Stomach smooth muscle (tissue), 2 donors: ENCODE data around the gene FCER2.
"Not testable (repeated sequence)": the region's sequence is repeated elsewhere in the genome, so short reads cannot be mapped to it uniquely, and the experiment has no call there.

Experiments used
- H3K27ac ChIP-seq: one replicate; pipeline ENCODE4 v1.7.0; 2013; ENCODE audit warnings: mild to moderate bottlenecking, low read length, inconsistent platforms
- H3K27me3 ChIP-seq, 2 donors: one replicate each; pipeline ENCODE4 v1.7.0; 2013; ENCODE audit warnings: low read length in 2 of 2; ENCODE audit not compliant: insufficient read depth in 2 of 2, control insufficient read depth in 1 of 2
- H3K36me3 ChIP-seq, 2 donors: one replicate each; pipeline ENCODE4 v1.7.0; 2013; ENCODE audit warnings: low read length in 2 of 2; ENCODE audit not compliant: control insufficient read depth in 2 of 2, insufficient read depth in 2 of 2
- H3K4me1 ChIP-seq: one replicate; pipeline ENCODE4 v1.7.0; 2013; ENCODE audit warnings: low read length; ENCODE audit not compliant: control insufficient read depth, insufficient read depth
- H3K4me3 ChIP-seq, 2 donors: one replicate each; pipeline ENCODE4 v1.7.0; 2013; ENCODE audit warnings: low read length in 2 of 2
- H3K9ac ChIP-seq, 2 donors: one replicate each; pipeline ENCODE4 v1.7.0; 2013; ENCODE audit warnings: low read length in 2 of 2, mild to moderate bottlenecking in 1 of 2
- H3K9me3 ChIP-seq, 2 donors: one replicate each; pipeline ENCODE4 v1.7.0; 2013; ENCODE audit warnings: low read length in 2 of 2; ENCODE audit not compliant: control insufficient read depth in 2 of 2
- donor health status: healthy.
- donor health status: Pancreatic carcinoma.

FCER2 gene

DNA sequence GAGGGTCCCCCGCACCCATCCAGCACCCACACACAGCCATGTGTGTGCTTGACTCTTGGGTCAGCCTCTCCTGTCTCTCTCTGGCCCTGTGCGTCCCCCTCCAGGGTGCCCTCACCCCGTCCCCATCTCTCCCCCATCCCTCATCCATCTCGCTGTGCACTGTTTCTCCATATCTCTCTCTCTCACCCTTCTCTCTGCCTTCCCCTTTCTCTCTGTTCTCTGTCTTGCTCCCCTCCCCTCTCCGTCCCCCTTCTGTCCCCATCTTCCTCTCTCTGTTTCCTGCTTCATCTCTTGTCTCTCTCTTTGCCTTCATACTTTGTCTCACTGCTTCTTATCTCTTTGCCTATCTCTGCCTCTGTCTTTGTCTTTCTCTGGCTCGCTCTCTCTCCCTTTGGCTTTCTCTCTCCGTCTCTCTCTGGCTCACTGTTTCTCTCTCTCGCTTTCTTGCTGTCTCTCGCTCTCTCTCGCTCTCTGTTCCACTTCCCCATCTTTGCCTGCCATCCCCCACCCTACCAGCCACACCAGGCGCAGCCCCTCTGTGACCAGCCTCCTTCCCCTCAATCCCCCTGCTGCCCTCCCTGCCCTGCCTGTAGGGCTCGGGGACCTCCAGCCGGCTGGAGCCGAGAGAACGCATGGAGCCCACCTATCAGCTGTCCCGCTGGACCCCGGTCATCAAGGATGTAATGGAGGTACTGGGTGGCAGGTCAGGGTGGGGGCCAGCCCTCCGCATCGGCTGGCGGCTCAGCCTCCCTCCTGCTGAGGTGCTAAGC, 56.1 kb downstream of the FCER2 start:
- Histone ChIP-seq H3K4me3 (no peak overlapping the region), H3K27ac (no peak overlapping the region), H3K27me3 (peaks cover 10 to 18% of the 10 kb centered on the region in 2 donors), H3K9me3 (no peaks in the 10 kb centered on the region), H3K9ac (no peak overlapping the region), H3K4me1 (no peaks in the 10 kb centered on the region), H3K36me3 (no peaks in the 10 kb centered on the region)

DNA sequence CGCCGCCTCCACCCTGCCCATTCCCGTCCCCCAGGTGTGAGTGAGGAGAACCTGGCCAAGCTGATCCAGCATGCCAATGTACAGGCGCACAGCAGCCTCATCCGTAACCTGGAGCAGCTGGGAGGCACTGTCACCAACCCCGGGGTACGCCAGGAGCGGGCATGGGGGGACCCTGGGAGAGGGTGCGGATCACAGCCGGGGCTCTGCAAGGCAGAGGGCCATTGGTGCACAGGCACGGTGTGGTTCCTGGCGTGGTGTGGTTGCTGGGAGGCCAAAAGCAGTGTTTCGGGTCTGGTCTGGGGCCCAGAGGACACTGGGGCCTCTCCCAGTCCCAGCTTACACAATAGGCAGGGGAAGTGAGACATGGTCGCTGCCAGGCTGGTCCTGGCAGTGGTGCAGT, 56.8 kb downstream of the FCER2 start:
- H3K27me3 ChIP-seq = peaks cover 5 to 15% of the 10 kb centered on the region in 2 donors
- no peaks in the 10 kb centered on the region for H3K9me3 ChIP-seq
- no peak overlapping the region for H3K27ac ChIP-seq
- no peaks in the 10 kb centered on the region for H3K4me1 ChIP-seq
- H3K36me3 ChIP-seq = no peaks in the 10 kb centered on the region
- no peak overlapping the region for H3K9ac ChIP-seq
- no peak overlapping the region for H3K4me3 ChIP-seq

DNA sequence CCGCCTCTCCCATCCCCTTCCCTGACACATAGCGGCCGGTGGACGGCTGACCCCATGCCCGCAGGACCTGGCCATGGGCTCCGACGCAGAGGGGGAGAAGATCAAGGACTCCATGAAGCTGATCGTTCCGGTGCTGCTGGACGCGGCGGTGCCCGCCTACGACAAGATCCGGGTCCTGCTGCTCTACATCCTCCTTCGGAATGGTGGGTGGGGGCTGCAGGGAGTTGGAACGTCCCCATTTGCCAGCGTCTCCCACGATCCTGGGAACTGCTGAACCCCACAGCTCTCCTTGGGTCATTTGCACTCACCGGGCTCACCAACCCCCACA, 57.4 kb downstream of the FCER2 start:
- no peak overlapping the region for H3K4me3 ChIP-seq
- no peaks in the 10 kb centered on the region for H3K9me3 ChIP-seq
- peaks cover 5 to 19% of the 10 kb centered on the region in 2 donors for H3K27me3 ChIP-seq
- no peaks in the 10 kb centered on the region for H3K4me1 ChIP-seq
- no peaks in the 10 kb centered on the region for H3K36me3 ChIP-seq
- H3K27ac ChIP-seq = no peak overlapping the region
- H3K9ac ChIP-seq = no peak overlapping the region

DNA sequence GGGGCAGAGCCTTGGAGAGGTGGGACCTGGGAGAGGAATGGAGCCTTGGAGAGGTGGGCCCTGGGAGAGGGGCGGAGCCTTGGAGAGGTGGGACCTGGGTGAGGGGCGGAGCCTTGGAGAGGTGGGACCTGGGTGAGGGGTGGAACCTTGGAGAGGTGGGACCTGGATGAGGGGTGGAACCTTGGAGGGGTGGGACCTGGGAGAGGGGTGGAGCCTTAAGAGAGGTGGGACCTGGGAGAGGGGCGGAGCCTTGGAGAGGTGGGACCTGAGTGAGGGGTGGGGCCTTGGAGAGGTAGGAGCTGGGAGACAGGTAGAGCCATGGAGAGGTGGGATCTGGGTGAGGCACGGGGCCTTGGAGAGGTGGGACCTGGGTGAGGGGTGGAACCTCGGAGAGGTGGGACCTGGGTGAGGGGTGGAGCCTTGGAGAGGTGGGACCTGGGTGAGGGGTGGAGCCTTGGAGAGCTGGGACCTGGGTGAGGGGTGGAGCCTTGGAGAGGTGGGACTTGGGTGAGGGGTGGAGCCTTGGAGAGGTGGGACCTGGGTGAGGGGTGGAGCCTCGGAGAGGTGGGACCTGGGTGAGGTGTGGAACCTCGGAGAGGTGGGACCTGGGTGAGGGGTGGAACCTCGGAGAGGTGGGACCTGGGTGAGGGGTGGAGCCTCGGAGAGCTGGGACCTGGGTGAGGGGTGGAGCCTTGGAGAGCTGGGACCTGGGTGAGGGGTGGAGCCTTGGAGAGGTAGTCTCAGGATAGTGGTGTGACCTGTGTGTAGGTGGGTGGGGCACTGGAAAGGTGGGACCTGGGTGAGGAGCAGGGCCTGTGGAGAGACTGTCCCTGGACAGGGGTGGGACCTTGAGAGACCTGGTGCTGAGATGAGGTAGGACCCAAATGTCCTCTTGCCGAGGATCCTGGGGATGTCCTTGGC, 58.0 kb downstream of the FCER2 start:
- H3K27me3 ChIP-seq = peaks cover 9 to 21% of the 10 kb centered on the region in 2 donors
- H3K9me3 ChIP-seq, H3K27ac ChIP-seq, H3K9ac ChIP-seq, H3K4me1 ChIP-seq, H3K4me3 ChIP-seq, H3K36me3 ChIP-seq: not testable (repeated sequence)

DNA sequence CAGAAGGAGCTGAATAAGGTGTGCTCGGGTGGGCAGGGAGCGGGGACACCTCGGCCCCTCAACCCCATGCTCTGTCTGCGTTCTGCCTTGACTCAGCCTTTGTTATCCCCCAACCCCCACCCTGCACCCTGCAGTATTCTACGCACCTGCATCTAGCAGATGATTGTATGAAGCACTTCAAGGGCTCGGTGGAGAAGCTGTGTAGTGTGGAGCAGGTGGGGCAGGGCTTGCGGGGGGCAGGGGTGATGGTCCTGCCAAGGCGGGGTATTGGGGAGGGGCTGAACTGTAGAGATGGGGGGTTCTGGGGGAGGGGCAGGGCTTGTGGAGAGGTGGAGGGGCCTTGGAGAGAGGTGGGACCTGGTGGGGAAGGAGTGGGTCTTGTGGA, 58.9 kb downstream of the FCER2 start:
- Histone ChIP-seq H3K27ac (no peak overlapping the region), H3K4me1 (no peaks in the 10 kb centered on the region), H3K36me3 (no peaks in the 10 kb centered on the region), H3K27me3 (peaks cover 16 to 23% of the 10 kb centered on the region in 2 donors), H3K4me3 (no peak overlapping the region), H3K9ac (no peak overlapping the region), H3K9me3 (no peaks in the 10 kb centered on the region)

DNA sequence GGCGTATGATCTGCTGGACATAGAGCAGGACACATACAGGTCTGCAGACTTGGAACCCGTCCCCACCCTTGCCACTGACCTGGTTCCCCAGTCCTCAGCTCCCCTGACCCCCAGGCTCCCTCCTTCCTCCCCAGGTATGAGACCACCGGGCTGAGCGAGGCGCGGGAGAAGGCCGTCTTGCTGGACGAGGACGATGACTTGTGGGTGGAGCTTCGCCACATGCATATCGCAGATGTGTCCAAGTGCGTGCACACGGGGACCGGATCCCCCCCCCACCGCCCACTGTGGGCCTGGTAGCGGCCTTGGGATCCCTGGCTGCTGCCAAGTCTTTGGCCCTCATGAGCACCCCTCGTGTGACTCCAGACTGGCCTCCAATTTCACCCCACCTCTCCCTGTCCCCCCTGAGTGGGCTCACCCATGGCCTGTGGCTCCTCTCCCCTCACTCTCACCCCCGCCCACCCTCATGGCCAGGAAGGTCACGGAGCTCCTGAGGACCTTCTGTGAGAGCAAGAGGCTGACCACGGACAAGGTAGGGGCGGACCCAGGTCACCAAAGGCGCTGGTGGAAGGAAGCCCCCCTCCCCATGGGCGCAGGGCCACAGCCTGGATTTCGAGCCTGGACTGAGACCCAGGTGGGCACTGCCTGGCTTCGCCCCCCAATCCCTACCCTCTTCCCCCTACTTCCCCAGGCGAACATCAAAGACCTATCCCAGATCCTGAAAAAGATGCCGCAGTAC, 59.5 kb downstream of the FCER2 start:
- Histone ChIP-seq H3K4me1 (no peaks in the 10 kb centered on the region), H3K27ac (no peak overlapping the region), H3K27me3 (peaks cover 21 to 26% of the 10 kb centered on the region in 2 donors), H3K4me3 (no peak overlapping the region), H3K9me3 (no peaks in the 10 kb centered on the region), H3K9ac (no peak overlapping the region), H3K36me3 (no peaks in the 10 kb centered on the region)

DNA sequence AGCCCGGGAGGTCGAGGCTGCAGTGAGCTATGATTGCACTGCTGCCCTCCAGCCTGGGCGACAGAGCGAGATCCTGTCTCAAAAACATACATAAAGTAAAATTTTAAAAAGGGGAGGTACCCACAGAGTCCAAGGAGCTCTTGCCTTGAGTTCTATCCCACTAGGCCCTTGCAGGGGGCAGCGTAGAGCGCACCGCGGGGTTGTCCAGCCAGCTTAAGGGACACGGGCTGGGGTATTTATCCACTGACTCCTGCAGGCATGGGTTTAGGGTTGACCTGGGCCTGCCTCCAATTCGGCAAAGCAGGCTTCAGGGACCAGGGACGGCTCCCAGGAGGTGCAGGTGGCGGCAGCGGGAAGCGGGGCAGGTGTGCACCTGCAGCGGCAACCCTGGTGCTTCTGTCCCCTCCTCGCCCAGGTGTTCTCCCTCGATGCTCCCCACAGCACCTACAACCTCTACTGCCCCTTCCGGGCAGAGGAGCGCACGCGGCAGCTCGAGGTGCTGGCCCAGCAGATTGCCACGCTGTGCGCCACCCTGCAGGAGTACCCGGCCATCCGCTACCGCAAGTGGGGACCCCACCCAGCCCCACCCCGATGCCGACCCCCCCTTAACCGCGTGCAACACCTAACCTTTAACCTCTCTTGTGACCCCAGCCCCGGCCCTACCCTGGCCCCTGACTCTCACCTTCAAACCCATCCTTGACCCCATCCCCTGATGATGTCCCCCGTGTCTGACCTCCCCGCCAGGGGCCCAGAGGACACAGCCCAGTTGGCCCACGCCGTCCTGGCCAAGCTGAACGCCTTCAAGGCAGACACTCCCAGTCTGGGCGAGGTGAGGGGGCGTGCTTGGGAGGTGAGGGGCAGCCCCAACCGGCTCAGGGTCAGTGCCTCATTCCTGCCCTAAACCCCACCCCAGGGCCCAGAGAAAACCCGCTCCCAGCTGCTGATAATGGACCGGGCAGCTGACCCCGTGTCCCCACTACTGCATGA, 60.3 kb downstream of the FCER2 start:
- Histone ChIP-seq H3K36me3 (no peaks in the 10 kb centered on the region), H3K9ac (no peak overlapping the region), H3K27ac (no peak overlapping the region), H3K9me3 (no peaks in the 10 kb centered on the region), H3K4me3 (no peak overlapping the region), H3K27me3 (peaks cover 26 to 28% of the 10 kb centered on the region in 2 donors), H3K4me1 (no peaks in the 10 kb centered on the region)

DNA sequence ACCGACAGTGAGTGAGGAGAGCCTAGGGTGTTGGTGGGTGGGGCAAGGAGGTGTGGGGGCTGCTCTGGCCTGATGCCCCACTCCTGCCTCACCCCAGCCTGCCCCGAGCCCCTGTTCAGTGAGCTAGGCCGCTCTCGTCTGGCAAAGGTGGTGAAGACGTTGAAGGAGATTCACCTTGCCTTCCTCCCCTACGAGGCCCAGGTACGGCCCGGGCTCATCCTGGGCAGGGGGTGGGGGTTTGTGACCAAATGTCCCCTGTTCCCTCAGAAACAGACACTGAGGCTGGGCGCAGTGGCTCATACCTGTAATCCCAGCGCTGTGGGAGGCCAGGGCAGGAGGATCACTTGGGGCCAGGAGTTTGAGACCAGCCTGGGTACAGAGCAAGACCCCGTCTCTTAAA, 61.1 kb downstream of the FCER2 start:
- Histone ChIP-seq H3K9me3 (no peaks in the 10 kb centered on the region), H3K4me3 (no peak overlapping the region), H3K4me1 (no peaks in the 10 kb centered on the region), H3K27ac (no peak overlapping the region), H3K9ac (no peak overlapping the region), H3K36me3 (no peaks in the 10 kb centered on the region), H3K27me3 (peaks cover 28 to 29% of the 10 kb centered on the region in 2 donors)

DNA sequence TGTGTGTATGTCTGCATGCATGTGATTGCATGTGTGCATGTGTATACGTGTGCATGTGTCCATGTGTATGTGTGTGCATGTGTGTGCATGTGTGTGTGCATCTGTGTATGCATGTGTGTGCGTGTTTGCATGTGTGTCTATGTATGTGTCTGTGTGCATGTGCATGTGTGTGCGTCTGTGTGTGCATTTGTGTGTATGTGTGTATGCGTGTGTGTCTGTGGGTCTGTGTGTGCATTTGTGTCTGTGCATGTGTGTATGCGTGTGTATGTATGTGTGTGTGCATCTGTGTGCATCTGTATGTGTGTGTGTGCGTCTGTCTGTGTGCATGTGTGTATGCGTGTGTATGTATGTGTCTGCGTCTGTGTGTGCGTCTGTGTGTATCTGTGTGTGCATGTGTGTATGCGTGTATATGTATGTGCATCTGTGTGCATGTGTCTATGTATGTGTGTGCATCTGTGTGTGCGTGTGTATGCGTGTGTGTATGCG, 62.0 kb downstream of the FCER2 start:
- H3K9me3 ChIP-seq = no peaks in the 10 kb centered on the region
- no peaks in the 10 kb centered on the region for H3K36me3 ChIP-seq
- H3K4me3 ChIP-seq = no peak overlapping the region
- no peak overlapping the region for H3K9ac ChIP-seq
- H3K27me3 ChIP-seq = peaks cover 27 to 33% of the 10 kb centered on the region in 2 donors
- no peaks in the 10 kb centered on the region for H3K4me1 ChIP-seq
- no peak overlapping the region for H3K27ac ChIP-seq
